Testis (tissue), 2 donors: ENCODE data around the gene KIAA2012.

Experiments used
- POLR2A ChIP-seq: fragments of 450-650 bp; IDR thresholded peaks from one replicate; pipeline ENCODE4 v1.6.1; 2017; ENCODE audit warnings: antibody characterized with exemption, mild to moderate bottlenecking, moderate library complexity
- TF ChIP-seq, protein P1 (sequence below), 3 experiments: fragments of 450-650 bp in 2 of 3; fragments of 200-600 bp in 1 of 3; sonication (generic) in 1 of 3; IDR thresholded peaks; one replicate each; pipeline ENCODE4 v1.5.1; 2016 to 2019; ENCODE audit warnings: antibody characterized with exemption in 3 of 3, mild to moderate bottlenecking in 2 of 3, moderate library complexity in 1 of 3

DNA sequence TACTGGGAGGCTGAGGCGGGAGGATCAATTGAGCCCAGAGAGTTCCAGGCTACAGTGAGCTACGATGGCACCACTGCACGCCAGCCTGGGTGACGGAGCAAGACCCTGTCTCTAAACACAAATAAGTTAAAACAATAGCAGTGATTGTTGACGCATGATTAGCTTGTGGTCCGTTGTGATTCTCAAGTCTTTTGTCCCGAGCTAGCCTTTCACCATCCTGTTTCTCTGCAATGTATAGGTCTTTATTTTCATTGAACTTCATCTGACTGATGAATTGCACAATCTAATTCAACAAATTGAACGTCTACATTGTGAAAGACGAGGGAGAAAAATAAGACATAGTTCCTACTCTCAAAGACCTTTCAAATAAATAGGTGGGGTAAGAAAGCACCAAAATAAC is 48.2 kb upstream of the KIAA2012 start:
- TF ChIP-seq, protein P1, sequence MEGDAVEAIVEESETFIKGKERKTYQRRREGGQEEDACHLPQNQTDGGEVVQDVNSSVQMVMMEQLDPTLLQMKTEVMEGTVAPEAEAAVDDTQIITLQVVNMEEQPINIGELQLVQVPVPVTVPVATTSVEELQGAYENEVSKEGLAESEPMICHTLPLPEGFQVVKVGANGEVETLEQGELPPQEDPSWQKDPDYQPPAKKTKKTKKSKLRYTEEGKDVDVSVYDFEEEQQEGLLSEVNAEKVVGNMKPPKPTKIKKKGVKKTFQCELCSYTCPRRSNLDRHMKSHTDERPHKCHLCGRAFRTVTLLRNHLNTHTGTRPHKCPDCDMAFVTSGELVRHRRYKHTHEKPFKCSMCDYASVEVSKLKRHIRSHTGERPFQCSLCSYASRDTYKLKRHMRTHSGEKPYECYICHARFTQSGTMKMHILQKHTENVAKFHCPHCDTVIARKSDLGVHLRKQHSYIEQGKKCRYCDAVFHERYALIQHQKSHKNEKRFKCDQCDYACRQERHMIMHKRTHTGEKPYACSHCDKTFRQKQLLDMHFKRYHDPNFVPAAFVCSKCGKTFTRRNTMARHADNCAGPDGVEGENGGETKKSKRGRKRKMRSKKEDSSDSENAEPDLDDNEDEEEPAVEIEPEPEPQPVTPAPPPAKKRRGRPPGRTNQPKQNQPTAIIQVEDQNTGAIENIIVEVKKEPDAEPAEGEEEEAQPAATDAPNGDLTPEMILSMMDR (IDR thresholded peaks at IDR 0.05), result no peak
- no peak for TF ChIP-seq POLR2A
